ENCODE measurements around the gene SH3GLB1.

Gene SH3GLB1

GRCh38 chr1:86692641-86693040 is 11.7 kb upstream of the SH3GLB1 start:
- no peak for DNase-seq (ENCODE audit: low read depth in 1 of 2, low spot score in 1 of 2)
- Histone ChIP-seq H3K27me3 (ENCODE audit: insufficient read depth, poor library complexity, severe bottlenecking) (peaks cover 6% of the 10 kb centered on the region), H3K27ac (replicated peaks) (no peak overlapping the region), H3K4me3 (replicated peaks; ENCODE audit: insufficient read depth, low read length) (no peak overlapping the region)
- no peak for TF ChIP-seq POLR2AphosphoS5 (IDR thresholded peaks at IDR 0.05; ENCODE audit: low read depth)
- TF ChIP-seq SPI1 (IDR thresholded peaks at IDR 0.05; ENCODE audit: borderline replicate concordance, low read depth): no peak
- TF ChIP-seq REST (IDR thresholded peaks at IDR 0.05; ENCODE audit: insufficient replicate concordance, low read depth): no peak
- no peak for TF ChIP-seq CTCF (IDR thresholded peaks at IDR 0.05; ENCODE audit: insufficient read depth, low read length)
- TF ChIP-seq GABPA (IDR thresholded peaks at IDR 0.05; ENCODE audit: low read depth): no peak

- no peak for TF ChIP-seq SPI1 (IDR thresholded peaks at IDR 0.05; ENCODE audit: borderline replicate concordance, low read depth)
- TF ChIP-seq POLR2AphosphoS5 (IDR thresholded peaks at IDR 0.05; ENCODE audit: low read depth): no peak
- TF ChIP-seq CTCF (IDR thresholded peaks at IDR 0.05; ENCODE audit: insufficient read depth, low read length): no peak
- TF ChIP-seq GABPA (IDR thresholded peaks at IDR 0.05; ENCODE audit: low read depth): no peak
- TF ChIP-seq REST (IDR thresholded peaks at IDR 0.05; ENCODE audit: insufficient replicate concordance, low read depth): no peak
- H3K27me3 ChIP-seq (ENCODE audit: insufficient read depth, poor library complexity, severe bottlenecking): peaks cover 6% of the 10 kb centered on the region
- no peak for DNase-seq (ENCODE audit: low read depth in 1 of 2, low spot score in 1 of 2)
- H3K27ac ChIP-seq (replicated peaks): no peak overlapping the region
- no peak overlapping the region for H3K4me3 ChIP-seq (replicated peaks; ENCODE audit: insufficient read depth, low read length)
These were observed 9.0 kb upstream of the SH3GLB1 start for GRCh38 chr1:86695400-86695799.

- Histone ChIP-seq H3K4me3 (replicated peaks; ENCODE audit: insufficient read depth, low read length) (no peak overlapping the region), H3K27me3 (ENCODE audit: insufficient read depth, poor library complexity, severe bottlenecking) (peaks cover 6% of the 10 kb centered on the region), H3K27ac (replicated peaks) (no peak overlapping the region)
- TF ChIP-seq SPI1 (IDR thresholded peaks at IDR 0.05; ENCODE audit: borderline replicate concordance, low read depth) (peak; percentile 70; the same call in 1 of the 2 replicates), GABPA (IDR thresholded peaks at IDR 0.05; ENCODE audit: low read depth) (no peak)
- DNase-seq (ENCODE audit: low read depth in 1 of 2, low spot score in 1 of 2): no peak
These were observed 7.9 kb upstream of the SH3GLB1 start for GRCh38 chr1:86696522-86696921.

GRCh38 chr1:86699186-86699585 is 5.2 kb upstream of the SH3GLB1 start:
- DNase-seq (ENCODE audit: low read depth in 1 of 2, low spot score in 1 of 2): no peak
- H3K4me3 ChIP-seq (replicated peaks; ENCODE audit: insufficient read depth, low read length): no peak overlapping the region
- H3K27ac ChIP-seq (replicated peaks): no peak overlapping the region
- no peak for TF ChIP-seq POLR2AphosphoS5 (IDR thresholded peaks at IDR 0.05; ENCODE audit: low read depth)
- TF ChIP-seq REST (IDR thresholded peaks at IDR 0.05; ENCODE audit: insufficient replicate concordance, low read depth): no peak
- TF ChIP-seq SPI1 (IDR thresholded peaks at IDR 0.05; ENCODE audit: borderline replicate concordance, low read depth): no peak
- TF ChIP-seq GABPA (IDR thresholded peaks at IDR 0.05; ENCODE audit: low read depth): no peak
- no peak for TF ChIP-seq CTCF (IDR thresholded peaks at IDR 0.05; ENCODE audit: insufficient read depth, low read length)
- peaks cover 5% of the 10 kb centered on the region for H3K27me3 ChIP-seq (ENCODE audit: insufficient read depth, poor library complexity, severe bottlenecking)

Measured in HL-60 (cell line).